ENCODE results near the gene OGDH. TPM values are rescaled to one million over a fixed set of nuclear protein-coding genes. Genes with fewer than 3 reads are reported as not detected.

Gene OGDH
- polyA plus RNA-seq, 4 donors = 51.3 to 91.5 (median 88.8) TPM

DNA sequence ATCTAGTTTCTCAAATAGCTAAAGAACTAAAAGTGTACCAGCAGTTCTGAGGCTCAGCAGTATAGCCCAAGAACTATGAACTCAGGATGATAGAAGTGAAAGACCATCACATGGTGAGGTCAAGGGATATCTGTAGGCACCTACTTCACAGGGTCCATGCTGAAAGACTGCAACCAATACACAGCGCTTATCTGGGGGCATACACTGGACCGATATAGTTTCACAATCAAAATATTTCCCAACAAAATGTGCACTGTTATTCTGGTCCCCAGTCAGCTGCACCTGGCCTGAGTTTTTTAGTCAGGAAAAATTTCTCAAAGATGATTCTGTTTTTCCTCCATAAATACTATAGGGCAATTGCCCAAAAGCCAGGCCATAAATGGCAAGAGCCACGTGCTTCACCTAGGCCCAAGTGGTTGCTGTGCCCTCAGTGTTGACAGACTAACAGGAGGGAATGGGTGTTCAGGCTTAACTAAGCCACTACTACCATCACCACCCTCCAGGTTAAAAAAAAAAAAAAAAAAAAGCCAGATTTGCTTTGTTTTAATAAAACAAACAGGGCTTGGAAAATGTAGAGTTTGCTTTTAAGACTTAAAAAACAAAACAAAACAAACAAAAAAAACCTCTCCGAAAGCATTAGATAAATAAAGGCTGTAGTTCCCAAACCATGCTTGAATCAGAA is 58.5 kb downstream of the OGDH start:
- no peak for DNase-seq (ENCODE audit: low read depth in 4 of 4, low spot score in 3 of 4)

DNA sequence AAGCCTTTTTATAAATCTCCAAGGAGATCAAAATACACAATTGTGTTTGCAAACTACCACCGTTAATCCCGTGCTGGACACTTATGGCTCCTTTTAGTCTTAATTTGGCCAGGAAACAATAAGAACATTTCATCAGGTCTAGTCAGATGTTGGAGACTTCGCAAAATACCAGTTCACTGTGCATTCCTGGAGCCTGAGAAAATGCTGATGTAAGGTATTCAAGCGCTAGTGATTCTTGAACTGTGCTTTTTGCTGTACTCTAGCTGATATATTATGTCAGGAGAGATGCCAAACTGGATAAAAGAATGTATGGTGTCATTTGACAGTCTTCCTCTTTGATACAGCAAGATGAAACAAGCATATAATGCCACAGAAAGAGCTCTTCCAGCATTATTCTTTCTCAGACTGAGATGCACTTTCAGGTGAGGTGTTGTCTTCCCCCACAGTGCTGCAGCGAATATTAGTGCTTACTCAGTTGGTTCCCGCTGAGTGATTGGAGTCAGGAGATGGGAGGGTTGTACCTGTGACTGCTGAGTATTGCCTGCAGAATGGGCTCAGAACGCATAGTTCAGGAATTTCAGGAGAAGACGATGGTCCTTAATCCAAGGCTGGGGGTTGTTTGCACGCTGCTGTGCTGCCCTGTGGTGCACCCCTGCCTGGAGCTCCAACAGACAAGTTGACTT is 59.2 kb downstream of the OGDH start:
- DNase-seq (ENCODE audit: low read depth in 4 of 4, low spot score in 3 of 4) = no peak

DNA sequence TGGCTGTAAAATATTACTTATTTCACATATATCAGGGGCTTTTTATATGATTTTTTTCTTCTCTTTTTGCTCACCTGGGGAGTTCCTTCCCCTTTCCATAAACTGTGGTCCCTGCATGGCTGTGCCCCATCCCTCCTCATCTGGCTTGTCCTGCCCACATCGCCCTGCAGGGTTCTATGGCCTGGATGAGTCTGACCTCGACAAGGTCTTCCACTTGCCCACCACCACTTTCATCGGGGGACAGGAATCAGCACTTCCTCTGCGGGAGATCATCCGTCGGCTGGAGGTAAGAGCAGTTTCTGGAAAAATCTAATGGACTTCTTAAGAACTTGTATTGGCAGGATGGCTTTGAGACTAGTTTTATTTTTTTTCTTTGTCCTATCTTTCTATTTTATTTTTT is 60.1 kb downstream of the OGDH start:
- no peak for DNase-seq (ENCODE audit: low read depth in 4 of 4, low spot score in 3 of 4)

DNA sequence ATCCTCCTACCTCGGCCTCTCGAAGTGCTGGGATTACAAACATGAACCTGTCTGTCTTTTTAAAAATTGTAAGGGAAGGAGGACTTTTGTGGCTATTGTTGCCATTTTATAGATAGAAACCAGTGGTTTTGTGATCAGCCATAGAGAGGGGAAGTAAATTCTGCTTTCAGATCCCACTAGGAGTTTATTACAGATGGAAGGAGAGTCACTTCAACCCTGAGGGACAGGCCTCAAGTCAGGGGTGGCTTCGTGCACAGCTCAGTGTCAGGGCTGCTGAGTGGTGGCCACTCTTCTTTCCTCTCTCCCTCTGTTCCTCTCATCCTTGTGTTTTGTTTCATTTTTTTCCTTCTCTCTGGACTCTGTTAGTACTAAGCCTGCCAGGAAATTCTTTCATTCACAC is 60.8 kb downstream of the OGDH start:
- no peak for DNase-seq (ENCODE audit: low read depth in 4 of 4, low spot score in 3 of 4)

DNA sequence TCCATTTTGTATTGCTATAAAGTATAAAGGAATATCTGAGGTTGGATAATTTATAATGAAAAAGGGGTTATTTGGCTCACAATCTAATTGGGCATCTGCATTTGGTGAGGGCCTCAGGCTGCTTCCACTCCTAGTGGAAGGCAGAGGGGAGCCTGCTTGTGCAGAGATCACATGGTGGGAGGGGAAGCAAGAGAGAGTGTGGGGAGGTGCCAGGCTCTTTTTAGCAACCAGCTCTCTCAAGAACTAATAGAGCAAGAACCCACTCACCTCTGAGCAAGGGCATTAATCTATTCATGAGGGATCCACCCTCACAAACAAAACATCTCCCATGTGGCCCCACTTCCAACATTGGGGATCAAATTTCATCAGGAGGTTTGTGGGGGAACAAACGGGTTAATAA is 64.6 kb downstream of the OGDH start:
- no peak for DNase-seq (ENCODE audit: low read depth in 4 of 4, low spot score in 3 of 4)

DNA sequence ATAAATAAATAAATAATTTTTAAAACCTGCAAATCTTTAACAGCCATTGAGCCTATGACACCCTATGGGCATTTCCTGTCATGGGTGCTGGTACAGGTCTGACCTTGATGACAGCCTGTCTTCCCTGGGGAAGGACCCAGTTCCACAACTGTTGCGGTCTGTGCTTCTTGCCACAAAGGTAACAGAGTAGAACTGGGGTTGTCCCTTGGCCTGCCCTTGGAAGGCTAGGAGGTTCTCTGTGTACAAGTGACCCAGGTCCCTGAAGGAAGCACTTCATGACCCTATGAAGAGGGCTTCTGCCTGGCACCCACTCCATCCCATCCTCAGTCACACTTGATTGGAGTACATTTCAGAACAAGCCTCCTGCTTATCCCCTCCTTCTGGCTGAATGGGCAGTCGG is 66.9 kb downstream of the OGDH start:
- no peak for DNase-seq (ENCODE audit: low read depth in 4 of 4, low spot score in 3 of 4)

DNA sequence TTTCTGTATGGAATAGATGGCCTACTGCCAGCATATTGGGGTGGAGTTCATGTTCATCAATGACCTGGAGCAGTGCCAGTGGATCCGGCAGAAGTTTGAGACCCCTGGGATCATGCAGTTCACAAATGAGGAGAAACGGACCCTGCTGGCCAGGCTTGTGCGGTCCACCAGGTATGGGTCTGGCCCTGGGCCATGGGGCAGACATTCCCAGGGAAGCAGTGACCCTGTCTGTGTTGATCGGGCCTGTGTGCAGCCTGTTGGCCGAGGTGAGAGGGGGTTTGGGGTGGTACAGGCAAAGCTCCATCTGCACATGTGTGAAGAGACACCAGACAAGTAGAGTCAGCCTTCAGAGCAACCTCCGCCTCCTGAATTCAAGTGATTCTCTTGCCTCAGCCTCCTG is 67.3 kb downstream of the OGDH start:
- DNase-seq (ENCODE audit: low read depth in 4 of 4, low spot score in 3 of 4) = no peak

DNA sequence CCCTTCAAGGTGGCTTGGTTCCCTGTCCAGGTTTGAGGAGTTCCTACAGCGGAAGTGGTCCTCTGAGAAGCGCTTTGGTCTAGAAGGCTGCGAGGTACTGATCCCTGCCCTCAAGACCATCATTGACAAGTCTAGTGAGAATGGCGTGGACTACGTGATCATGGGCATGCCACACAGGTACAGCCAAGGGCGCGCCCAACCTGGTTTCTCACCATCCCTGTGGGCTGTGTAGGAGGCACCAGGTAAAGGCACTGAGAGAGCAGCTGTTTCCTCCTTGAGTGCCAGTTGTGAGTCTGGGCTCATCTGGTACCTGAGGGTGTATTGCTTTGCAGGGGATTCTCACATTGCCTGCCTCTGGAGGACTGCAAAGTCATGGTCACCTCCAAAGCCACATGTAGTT is 68.0 kb downstream of the OGDH start:
- no peak for DNase-seq (ENCODE audit: low read depth in 4 of 4, low spot score in 3 of 4)

DNA sequence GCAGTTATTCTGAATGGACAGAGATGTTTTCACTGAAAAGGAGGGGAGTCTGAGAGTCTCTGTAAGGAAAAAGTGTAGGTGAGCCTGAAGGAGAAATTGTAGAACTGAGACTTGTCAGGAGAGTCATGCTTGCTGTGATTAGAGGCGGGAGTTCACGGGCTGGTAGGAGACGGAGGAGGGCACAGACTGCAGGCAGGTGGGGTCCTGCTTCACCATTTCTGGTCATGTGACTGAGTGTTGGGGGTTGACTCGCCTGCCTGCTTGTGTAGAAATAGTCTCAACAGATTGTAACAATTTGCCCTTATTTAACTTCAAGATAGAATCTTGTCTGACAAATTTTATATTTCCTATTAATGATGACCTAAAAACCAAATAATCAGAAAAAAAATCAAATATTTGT is 70.3 kb downstream of the OGDH start:
- DNase-seq (ENCODE audit: low read depth in 4 of 4, low spot score in 3 of 4) = no peak

DNA sequence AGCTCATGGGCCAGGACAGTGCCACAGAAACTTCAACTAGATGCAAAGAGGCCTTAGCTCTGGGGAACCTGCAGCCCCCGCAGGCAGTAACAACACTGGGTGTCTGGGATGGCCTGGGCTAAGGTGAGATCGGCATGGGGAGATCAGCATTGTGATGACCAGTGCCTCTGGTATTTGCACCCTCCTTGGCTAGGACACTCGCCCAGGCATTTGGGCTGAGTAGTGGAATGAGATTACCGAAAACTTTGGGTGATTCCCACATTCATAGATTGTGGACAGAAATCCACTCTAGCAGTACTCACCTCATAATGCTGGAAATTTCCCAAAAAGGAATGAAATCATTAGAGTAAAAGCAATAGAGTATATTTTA is 71.7 kb downstream of the OGDH start:
- no peak for DNase-seq (ENCODE audit: low read depth in 4 of 4, low spot score in 3 of 4)

DNA sequence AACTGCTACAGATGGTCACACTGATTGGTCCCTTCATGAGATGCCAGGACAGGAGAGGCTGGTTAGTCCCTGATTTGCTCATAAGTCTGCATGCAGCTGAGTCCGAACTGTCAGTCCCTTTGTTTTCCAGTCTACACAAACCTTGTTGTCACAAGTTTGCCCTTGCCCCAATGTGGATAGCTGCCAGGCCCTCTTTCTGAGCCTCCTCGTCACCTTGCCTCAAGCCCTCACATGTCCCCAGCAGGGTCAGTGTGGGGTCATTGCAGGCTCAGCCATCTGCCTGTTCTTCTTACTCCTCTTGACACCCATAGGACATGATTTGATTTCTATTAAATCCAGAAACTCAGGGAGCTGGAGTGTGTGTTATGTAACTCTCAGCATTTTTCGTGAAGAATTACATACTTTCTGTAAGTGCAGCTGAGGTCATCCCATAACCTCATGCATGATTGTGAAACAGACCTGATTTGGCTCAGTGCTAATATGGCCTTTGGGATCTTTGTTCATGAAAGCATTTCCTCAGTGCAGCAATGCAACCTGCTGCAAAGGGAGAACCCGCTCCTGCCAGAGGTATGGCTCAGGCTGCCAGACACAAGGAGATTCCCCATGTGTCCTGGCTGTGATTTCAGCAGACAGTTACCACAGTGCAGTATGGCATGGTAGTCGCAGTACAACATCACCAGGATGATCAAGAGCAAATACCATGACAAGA is 72.2 kb downstream of the OGDH start:
- DNase-seq (ENCODE audit: low read depth in 4 of 4, low spot score in 3 of 4) = no peak

DNA sequence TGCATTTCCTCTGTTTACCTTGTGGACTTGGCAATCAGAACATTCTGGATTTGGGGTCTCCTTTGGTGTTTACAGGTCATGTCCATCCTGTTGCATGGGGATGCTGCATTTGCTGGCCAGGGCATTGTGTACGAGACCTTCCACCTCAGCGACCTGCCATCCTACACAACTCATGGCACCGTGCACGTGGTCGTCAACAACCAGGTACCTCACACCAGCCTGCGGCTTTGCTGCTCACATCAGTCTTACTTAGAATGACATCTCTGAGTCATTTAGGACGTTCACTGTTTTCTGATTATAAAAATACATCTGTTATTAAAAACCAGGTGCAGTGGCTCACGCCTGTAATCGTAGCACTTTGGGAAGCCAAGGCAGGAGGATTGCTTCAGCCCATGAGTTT is 75.2 kb downstream of the OGDH start:
- no peak for DNase-seq (ENCODE audit: low read depth in 4 of 4, low spot score in 3 of 4)

DNA sequence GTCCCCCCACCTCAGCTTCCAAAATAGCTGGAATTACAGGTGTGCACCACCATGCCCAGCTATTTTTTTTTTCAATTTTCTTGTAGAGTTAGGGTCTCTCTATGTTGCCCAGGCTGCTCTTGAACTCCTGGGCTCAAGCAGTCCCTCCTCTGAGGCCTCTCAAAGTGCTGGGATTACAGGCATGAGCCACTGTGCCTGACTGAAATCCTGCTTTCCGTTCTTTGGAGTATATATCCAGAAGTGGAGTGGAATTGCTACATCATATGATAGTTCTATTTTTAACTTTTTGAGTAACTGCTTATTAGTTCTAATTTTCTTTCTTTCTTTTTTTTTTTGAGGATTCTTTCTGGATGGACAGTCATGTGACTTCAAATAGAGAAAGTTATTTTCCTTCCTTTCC is 79.3 kb downstream of the OGDH start:
- no peak for DNase-seq (ENCODE audit: low read depth in 4 of 4, low spot score in 3 of 4)

DNA sequence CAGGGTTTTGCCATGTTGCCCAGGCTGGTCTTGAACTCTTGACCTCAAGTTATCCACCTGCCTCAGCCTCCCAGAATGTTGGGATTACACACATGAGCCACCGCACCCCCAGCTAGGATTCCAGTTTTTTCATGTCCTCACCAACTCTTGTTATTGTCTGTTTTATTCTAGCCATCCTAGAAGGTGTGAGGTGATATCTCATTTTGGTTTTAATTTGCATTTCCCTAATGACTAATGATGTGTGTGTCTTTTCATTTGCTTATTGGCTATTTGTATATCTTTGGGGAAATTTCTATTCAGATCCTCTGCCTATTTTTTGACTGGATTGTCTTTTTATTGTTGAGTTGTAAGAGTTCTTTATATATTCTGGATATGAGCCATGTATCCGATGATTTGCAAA is 83.0 kb downstream of the OGDH start:
- DNase-seq (ENCODE audit: low read depth in 4 of 4, low spot score in 3 of 4) = no peak

DNA sequence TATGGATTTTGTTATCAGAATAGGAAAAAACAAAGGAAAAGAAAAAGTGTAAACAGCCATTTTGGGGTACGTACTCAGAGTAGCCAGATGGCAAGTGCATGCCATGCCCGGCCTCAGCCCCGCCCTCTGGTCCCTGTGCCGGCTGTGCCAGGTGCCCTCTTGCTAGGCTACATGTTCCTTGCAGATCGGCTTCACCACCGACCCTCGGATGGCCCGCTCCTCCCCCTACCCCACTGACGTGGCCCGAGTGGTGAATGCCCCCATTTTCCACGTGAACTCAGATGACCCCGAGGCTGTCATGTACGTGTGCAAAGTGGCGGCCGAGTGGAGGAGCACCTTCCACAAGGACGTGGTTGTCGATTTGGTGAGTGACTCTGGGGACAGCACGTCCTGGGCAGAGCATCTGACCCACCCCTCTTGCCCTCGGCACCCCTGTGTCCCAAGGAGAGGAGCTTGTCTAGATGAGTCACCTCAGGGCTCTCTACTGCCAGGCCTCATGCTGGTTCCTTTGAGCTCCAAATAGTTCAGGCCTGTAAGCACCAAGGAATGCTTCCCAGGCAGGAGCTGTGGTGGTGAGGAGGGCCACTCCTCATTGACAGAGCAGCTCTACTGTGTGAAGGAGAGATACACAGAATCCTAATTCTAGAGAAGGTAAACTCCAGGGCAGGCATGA is 87.3 kb downstream of the OGDH start:
- DNase-seq (ENCODE audit: low read depth in 4 of 4, low spot score in 3 of 4) = no peak

DNA sequence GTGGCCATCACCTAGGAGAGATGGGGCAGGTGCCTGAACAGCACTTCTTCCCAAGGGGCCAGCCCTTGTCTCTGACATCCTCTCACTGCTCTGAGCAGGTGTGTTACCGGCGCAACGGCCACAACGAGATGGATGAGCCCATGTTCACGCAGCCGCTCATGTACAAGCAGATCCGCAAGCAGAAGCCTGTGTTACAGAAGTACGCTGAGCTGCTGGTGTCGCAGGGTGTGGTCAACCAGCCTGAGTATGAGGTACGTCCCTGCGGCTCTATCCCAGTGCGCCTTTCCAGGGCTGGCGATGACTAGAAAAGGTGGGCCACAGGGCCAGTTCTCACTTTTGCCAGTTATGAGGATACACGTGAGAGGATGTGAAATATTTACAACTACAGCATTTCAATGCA is 87.9 kb downstream of the OGDH start:
- DNase-seq (ENCODE audit: low read depth in 4 of 4, low spot score in 3 of 4) = no peak

DNA sequence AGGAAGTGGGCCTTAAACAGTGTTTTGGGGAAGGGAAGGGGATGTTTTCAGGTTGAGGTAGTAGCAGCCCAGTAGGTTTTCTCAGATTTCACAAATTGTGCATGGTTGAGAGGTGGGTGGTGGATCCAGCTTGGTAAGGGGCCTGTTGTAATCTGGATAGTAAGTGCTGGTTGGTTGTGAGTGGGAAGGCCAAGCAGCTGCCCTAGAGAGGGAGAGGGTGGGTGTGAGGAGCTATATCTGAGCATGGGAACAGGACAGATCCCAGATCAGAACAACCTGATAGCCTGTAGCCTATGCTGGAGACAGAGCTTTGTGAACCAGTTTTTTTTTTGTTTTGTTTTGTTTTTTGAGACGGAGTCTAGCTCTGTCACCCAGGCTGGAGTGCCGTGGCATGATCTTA is 88.3 kb downstream of the OGDH start:
- DNase-seq (ENCODE audit: low read depth in 4 of 4, low spot score in 3 of 4) = no peak

DNA sequence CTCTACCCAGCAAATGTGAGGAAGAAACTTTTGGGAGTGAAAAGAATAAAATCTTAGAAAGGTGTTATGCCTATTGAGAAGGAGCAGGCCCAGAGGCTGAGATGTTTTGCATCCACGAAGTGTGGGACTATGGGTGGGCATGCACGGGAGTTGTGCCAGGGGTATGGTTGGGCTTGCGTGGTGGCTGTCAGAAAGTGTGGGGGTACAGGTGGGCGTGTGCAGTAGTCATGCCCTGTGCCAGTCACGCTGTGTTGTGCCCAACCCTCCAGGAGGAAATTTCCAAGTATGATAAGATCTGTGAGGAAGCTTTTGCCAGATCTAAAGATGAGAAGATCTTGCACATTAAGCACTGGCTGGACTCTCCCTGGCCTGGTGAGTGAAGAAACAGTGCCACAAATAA is 89.3 kb downstream of the OGDH start:
- no peak for DNase-seq (ENCODE audit: low read depth in 4 of 4, low spot score in 3 of 4)

DNA sequence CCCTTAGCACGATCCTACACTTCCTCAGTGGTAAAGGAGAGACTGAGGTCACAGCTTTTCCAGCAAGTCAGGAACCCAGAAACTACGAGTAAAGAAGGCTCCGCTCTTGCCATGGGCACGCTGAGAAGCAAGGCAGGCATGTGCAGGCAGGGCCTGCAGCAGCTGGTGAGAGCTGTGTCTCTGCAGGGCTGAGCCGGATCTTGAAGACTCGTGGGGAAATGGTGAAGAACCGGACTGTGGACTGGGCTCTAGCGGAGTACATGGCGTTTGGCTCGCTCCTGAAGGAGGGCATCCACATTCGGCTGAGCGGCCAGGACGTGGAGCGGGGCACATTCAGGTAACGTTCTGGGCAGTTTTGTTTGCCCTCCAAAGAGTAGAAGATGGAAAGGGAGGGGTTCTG is 90.3 kb downstream of the OGDH start:
- DNase-seq (ENCODE audit: low read depth in 4 of 4, low spot score in 3 of 4) = no peak

DNA sequence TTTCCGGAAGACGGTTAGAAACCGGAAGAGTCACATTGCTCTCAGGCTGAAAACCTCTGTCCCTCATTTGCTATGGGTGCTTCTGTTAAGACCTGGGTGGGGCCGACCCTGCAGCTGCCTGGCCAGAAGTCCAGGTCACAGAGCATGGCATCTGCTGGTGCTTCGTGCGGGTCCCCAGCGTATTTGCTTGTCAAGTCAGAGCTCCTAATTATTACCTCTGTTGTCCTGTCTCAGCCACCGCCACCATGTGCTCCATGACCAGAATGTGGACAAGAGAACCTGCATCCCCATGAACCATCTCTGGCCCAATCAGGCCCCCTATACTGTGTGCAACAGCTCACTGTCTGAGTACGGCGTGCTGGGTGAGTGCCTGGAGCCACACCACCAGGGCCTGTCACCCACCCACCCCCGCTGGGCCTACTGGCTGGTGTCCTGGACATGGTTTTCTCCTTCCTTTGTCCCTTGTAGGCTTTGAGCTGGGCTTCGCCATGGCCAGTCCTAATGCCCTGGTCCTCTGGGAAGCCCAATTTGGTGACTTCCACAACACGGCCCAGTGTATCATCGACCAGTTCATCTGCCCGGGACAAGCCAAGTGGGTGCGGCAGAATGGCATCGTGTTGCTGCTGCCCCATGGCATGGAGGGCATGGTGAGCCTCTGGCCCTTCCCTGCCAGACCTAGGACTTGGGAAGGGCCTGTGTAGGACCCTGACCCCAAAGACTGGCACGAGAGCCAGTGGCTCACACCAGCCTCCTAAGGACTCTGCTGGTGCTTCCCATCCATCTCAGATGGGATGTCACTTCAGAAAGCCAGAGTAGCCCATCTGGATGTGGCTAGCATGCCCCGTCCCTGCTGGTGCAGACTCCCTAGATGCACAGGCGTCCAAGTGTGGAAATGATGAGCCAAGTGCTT is 91.0 kb downstream of the OGDH start:
- no peak for DNase-seq (ENCODE audit: low read depth in 4 of 4, low spot score in 3 of 4)

Measured in left renal pelvis (tissue), 4 donors.